Neuronal stem cell (in vitro differentiated cells): ENCODE measurements around the gene CKLF.

ENCODE experiments used
- DNase-seq: peaks from one replicate; pipeline ENCODE4 v3.0.0-alpha.2; 2013; ENCODE audit warnings: low spot score
- H2AFZ ChIP-seq: one replicate; pipeline ENCODE4 v1.6.1; 2013; ENCODE audit warnings: mild to moderate bottlenecking, low read length, inconsistent platforms
- H2AK5ac ChIP-seq: 2 replicates; pipeline ENCODE4 v1.6.1; 2013; ENCODE audit warnings: low read depth, mild to moderate bottlenecking, inconsistent platforms, low read length, moderate library complexity, mixed read lengths
- H2BK120ac ChIP-seq: 2 replicates; pipeline ENCODE4 v1.6.1; 2013; ENCODE audit warnings: low read depth, mild to moderate bottlenecking, inconsistent platforms, low read length, moderate library complexity, mixed read lengths
- H2BK12ac ChIP-seq: one replicate; pipeline ENCODE4 v1.6.1; 2013; ENCODE audit warnings: low read length, inconsistent platforms
- H2BK15ac ChIP-seq: 2 replicates; pipeline ENCODE4 v1.6.1; 2013; ENCODE audit warnings: mild to moderate bottlenecking, low read length, inconsistent platforms, mixed read lengths
- H2BK5ac ChIP-seq: one replicate; pipeline ENCODE4 v1.6.1; 2013; ENCODE audit warnings: inconsistent platforms, mild to moderate bottlenecking, low read length, moderate library complexity
- H3K14ac ChIP-seq: one replicate; pipeline ENCODE4 v1.6.1; 2013; ENCODE audit warnings: low read length, inconsistent platforms
- H3K18ac ChIP-seq: 2 replicates; pipeline ENCODE4 v1.6.1; 2013; ENCODE audit warnings: low read length, inconsistent platforms
- H3K23ac ChIP-seq: 2 replicates; pipeline ENCODE4 v1.6.1; 2013; ENCODE audit warnings: low read depth, mild to moderate bottlenecking, mixed read lengths, low read length, inconsistent platforms; ENCODE audit not compliant: poor library complexity
- H3K27ac ChIP-seq: replicated peaks from 3 replicates; pipeline ENCODE4 v1.5.1; 2013; ENCODE audit warnings: low read length, inconsistent platforms
- H3K27me3 ChIP-seq, 3 experiments: 2 replicates each; pipeline ENCODE4 v1.6.1; 2013; ENCODE audit warnings: low read length in 3 of 3, mild to moderate bottlenecking in 2 of 3, inconsistent platforms in 1 of 3, low read depth in 1 of 3, mixed read lengths in 1 of 3, moderate library complexity in 1 of 3; ENCODE audit not compliant: control insufficient read depth in 3 of 3, insufficient read depth in 3 of 3
- H3K36me3 ChIP-seq, 2 donors: replicated peaks in 1 of 2; 2 replicates each; pipeline ENCODE4 v1.6.1; 2013; ENCODE audit warnings: low read length in 2 of 2; ENCODE audit not compliant: control insufficient read depth in 2 of 2, insufficient read depth in 2 of 2
- H3K4ac ChIP-seq: 2 replicates; pipeline ENCODE4 v1.6.1; 2013; ENCODE audit warnings: inconsistent platforms, mild to moderate bottlenecking, low read length, moderate library complexity
- H3K4me1 ChIP-seq, 2 donors: 1 replicate in 1 of 2; 2 replicates in 1 of 2; pipeline ENCODE4 v1.6.1; 2013; ENCODE audit warnings: low read length in 2 of 2, low read depth in 1 of 2; ENCODE audit not compliant: control insufficient read depth in 2 of 2, insufficient read depth in 1 of 2
- H3K4me2 ChIP-seq: one replicate; pipeline ENCODE4 v1.6.1; 2013; ENCODE audit warnings: mild to moderate bottlenecking, low read length, inconsistent platforms; ENCODE audit not compliant: insufficient read depth, poor library complexity, severe bottlenecking
- H3K4me3 ChIP-seq, 2 donors: 2 replicates each; pipeline ENCODE4 v1.5.1; 2013; ENCODE audit warnings: low read length in 2 of 2, mild to moderate bottlenecking in 2 of 2, inconsistent platforms in 1 of 2, moderate library complexity in 1 of 2
- H3K79me1 ChIP-seq: one replicate; pipeline ENCODE4 v1.6.1; 2013; ENCODE audit warnings: low read depth, mild to moderate bottlenecking, inconsistent platforms, low read length, moderate library complexity
- H3K9ac ChIP-seq: one replicate; pipeline ENCODE4 v1.6.1; 2013; ENCODE audit warnings: mild to moderate bottlenecking, low read depth, low read length, inconsistent platforms; ENCODE audit not compliant: poor library complexity
- H3K9me3 ChIP-seq, 2 donors: replicated peaks in 1 of 2; 2 replicates each; pipeline versions ENCODE3 to v1.6.1; 2013; ENCODE audit warnings: low read length in 2 of 2, mild to moderate bottlenecking in 2 of 2, inconsistent platforms in 1 of 2, low read depth in 1 of 2, mixed read lengths in 1 of 2, moderate library complexity in 1 of 2; ENCODE audit not compliant: control insufficient read depth in 2 of 2, insufficient read depth in 1 of 2
- H4K8ac ChIP-seq: one replicate; pipeline ENCODE4 v1.6.1; 2013; ENCODE audit warnings: low read depth, mild to moderate bottlenecking, inconsistent platforms, low read length, moderate library complexity
- H4K91ac ChIP-seq: one replicate; pipeline ENCODE4 v1.6.1; 2013; ENCODE audit warnings: low read length, low read depth, mild to moderate bottlenecking, inconsistent platforms; ENCODE audit not compliant: poor library complexity
- WGBS, 2 donors: extraction: QIAGEN DNeasy Blood & Tissue Kit; methylation state at CpG; one replicate each; pipeline ENCODE4 v1.1.7; 2013; ENCODE audit warnings: missing lambda C conversion rate in 2 of 2, mixed read lengths in 1 of 2; ENCODE audit not compliant: insufficient read length in 2 of 2, insufficient replicate concordance in 1 of 2; ENCODE audit errors: extremely low coverage in 2 of 2; 5-methylcytosine and 5-hydroxymethylcytosine counted together

The CKLF gene

DNA sequence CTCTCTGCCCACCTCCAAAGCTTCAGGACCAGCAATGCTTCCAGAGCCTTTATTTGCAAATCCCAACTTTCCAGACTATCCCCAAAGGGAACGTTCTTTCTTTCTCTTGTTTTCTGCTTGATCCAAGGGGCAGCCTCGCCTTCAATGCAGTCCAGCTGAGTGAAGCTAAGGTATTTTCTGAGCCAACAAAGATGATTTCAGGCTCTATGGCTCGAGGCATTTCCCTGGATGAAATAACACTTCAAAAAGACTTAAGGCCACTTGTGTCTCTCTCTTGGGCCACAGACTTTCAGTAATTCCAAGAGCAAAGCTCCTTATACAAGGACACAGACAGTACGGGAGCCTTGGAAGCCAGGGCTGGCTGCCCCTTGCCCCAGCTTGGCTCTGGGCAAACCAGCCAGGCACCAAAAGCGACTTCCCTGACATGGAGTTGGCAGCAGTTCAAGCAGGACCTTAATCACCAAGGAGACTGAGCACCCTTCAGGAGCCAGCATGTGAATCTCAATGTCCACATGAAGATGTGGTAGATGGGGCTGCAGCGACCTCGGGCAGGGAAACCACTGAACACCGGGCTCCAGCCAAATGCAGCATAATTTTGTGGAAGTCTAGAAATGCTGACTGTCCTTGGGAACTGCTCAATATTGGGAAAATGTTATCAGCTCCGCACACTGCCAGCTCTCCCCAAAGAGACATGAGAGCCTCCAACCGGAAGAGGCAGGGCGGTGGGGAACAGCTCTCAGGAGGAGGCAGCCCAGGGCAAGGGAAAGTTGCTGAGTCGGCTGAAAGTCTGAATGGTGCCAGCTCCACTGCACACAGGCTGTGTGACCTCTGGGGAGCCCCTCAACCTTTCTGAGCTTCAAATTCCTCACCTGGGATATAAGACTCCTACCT, 41.4 kb upstream of the CKLF start:
- WGBS, 2 donors, result no CpG with 5 or more reads among the region's 12 CpGs
- DNase-seq, result no peak

DNA sequence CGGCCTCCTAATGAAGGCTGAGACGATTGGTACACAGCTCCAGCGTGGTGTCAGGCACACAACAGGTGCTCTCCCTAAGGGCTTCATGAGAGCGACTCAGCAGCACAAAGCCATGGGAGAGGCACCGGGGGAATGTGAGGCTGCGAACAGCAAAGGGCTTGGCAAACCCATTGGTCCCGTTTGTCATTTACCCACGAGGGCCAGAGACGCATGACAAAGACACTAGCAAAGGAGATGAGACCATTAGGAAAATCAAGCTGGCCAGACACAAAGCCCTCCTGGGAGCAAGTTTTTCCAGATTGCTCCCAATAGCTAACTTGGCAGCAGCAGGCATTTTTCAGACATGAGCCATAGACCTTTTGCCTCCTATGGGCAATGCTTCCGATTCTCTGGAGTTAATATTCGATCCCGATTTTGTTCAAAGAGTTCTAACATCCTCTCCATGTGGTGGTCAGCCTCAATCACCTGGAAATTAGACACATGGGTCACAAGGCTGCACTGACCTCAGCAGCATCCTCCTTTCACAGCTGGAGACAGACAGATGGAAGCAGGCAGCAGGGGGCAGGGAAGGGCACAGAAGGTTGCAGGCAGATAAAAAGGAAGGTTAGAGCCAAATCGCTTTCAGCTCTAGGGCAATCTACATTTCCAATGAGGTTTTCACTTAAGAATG, 40.6 kb upstream of the CKLF start:
- Histone ChIP-seq H3K23ac (no peak overlapping the region), H2BK120ac (no peak overlapping the region), H3K9me3 (no peaks in the 10 kb centered on the region), H3K14ac (no peak overlapping the region), H3K4me3 (no peak overlapping the region), H3K36me3 (peaks cover 2 to 46% of the 10 kb centered on the region in 2 donors), H4K8ac (no peak overlapping the region), H2BK5ac (no peak overlapping the region), H3K9ac (no peak overlapping the region), H3K79me1 (no peaks in the 10 kb centered on the region), H2BK12ac (no peak overlapping the region), H2AFZ (no peak overlapping the region), H3K4me1 (peaks cover 21 to 25% of the 10 kb centered on the region in 2 donors), H3K4ac (no peak overlapping the region), H3K18ac (no peak overlapping the region), H3K27me3 (no peaks in the 10 kb centered on the region), H3K27ac (no peak overlapping the region), H2AK5ac (no peak overlapping the region), H3K4me2 (no peak overlapping the region), H4K91ac (no peak overlapping the region), H2BK15ac (no peak overlapping the region)
- DNase-seq, result no peak
- WGBS, 2 donors, result no CpG with 5 or more reads among the region's 13 CpGs

More for the DNA sequence above, 41.4 kb upstream of the CKLF start:
- Histone ChIP-seq H2BK5ac (no peak overlapping the region), H2BK120ac (no peak overlapping the region), H2AK5ac (peak overlapping the region; percentile 61), H3K23ac (no peak overlapping the region), H3K36me3 (peaks cover 2 to 47% of the 10 kb centered on the region in 2 donors), H3K14ac (no peak overlapping the region), H2AFZ (no peak overlapping the region), H2BK15ac (no peak overlapping the region), H4K8ac (no peak overlapping the region), H4K91ac (no peak overlapping the region), H3K9me3 (no peaks in the 10 kb centered on the region), H3K4me3 (no peak overlapping the region), H3K27ac (peak overlapping the region; percentile 40), H3K27me3 (no peaks in the 10 kb centered on the region), H3K79me1 (no peaks in the 10 kb centered on the region), H2BK12ac (no peak overlapping the region), H3K4me2 (no peak overlapping the region), H3K9ac (no peak overlapping the region), H3K18ac (no peak overlapping the region), H3K4me1 (peaks cover 16 to 22% of the 10 kb centered on the region in 2 donors), H3K4ac (no peak overlapping the region)

DNA sequence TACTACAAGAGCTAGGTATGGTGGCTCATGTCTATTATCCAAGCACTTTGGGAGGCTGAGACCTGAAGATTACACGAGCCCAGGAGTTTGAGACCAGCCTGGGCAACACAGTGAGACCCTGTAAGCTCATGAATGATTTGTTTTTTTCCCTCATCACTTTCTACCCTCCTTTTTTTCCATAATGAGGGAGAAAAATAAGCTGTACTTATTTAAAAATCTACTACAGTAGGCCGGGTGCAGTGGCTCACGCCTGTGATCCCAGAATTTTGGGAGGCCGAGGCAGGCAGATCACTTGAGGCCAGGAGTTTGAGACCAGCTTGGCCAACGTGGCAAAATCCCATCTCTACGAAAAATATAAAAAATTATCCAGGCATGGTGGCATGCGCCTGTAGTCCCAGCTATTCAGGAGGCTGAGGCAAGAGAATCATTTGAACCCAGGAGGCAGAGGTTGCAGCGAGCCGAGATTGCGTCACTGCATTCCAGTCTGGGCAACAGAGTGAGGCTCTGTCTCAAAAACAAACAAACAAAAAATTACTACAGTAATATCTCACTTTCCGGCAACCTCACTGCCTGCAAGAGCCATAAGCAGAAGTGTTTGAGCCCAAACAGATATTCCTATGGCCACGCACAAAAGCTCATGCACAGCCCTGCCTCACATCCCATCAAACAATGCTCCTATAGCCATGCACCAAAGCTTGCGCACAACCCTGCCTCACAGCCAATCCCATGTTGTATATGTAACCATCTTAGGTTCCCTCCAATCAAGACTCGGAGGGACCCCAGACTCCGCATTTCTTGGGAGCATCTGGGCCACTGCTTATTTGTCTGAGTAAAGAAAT, 39.9 kb upstream of the CKLF start:
- no peak overlapping the region for H4K8ac ChIP-seq
- H3K18ac ChIP-seq, result no peak overlapping the region
- no peak overlapping the region for H2AFZ ChIP-seq
- H2BK5ac ChIP-seq, result no peak overlapping the region
- H3K4me3 ChIP-seq, result no peak overlapping the region
- no CpG with 5 or more reads among the region's 15 CpGs for WGBS, 2 donors
- no peak overlapping the region for H3K23ac ChIP-seq
- H3K27me3 ChIP-seq, result no peaks in the 10 kb centered on the region
- no peak overlapping the region for H3K9ac ChIP-seq
- H3K36me3 ChIP-seq, result peaks cover 2 to 43% of the 10 kb centered on the region in 2 donors
- H3K4me1 ChIP-seq, result peaks cover 28 to 32% of the 10 kb centered on the region in 2 donors
- no peak overlapping the region for H3K14ac ChIP-seq
- H3K9me3 ChIP-seq, result no peaks in the 10 kb centered on the region
- H4K91ac ChIP-seq, result no peak overlapping the region
- no peak overlapping the region for H3K4me2 ChIP-seq
- H3K27ac ChIP-seq, result no peak overlapping the region
- H2BK12ac ChIP-seq, result no peak overlapping the region
- H2BK120ac ChIP-seq, result no peak overlapping the region
- H3K79me1 ChIP-seq, result no peaks in the 10 kb centered on the region
- H3K4ac ChIP-seq, result no peak overlapping the region
- H2AK5ac ChIP-seq, result no peak overlapping the region
- DNase-seq, result no peak
- H2BK15ac ChIP-seq, result no peak overlapping the region
